ENCODE results near the gene DNPEP. TPM values are rescaled to one million over a fixed set of nuclear protein-coding genes. Genes with fewer than 3 reads are reported as not detected.

Gene DNPEP
- 10 to 100 TPM; 53.6 to 64.0 TPM for total RNA-seq

DNA sequence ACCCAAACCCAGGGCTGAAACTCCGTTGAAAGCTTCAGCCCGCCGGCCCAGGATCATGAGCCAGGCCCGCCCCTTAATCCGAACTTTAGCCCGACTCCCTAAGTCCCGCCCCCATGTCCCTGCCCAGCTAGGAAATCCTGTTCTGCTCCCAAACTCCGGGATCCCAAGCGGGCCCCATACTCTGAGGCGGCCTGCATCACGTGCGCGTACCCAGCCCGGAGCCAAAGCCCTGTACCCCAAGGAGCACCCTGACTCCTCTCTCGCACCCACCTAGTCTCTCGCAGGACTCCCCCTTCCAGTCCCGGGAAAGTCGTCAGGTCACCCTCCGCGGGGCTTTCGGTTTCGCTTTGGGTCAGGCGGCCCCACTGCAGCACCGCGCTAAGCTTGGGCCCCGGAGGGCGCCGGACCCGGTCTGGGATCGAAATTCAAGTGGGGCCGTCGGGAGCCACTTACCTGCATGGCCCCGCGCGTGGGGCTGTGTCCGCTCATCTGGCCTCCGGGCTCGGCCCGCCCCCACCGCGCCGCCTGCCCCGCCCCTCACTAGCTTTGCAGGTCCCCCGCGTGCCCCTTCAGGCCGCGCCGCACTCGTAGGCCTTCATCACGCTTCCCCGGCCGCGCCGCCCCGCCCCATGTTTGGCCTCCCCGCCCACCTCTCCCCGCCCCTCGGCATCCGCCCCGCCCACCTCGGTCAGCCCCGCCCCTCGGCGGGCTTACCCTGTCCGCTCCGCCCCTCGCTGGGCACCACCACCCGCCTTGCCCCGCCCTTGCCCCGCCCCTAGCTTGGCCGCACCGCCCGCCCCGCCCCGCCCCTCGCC, at the start of gene DNPEP:
TSS of gene DNPEP (minus strand) at position 607 of the 815 bp plus-strand sequence. CDS start at position 489, 118 bp downstream.

DNA sequence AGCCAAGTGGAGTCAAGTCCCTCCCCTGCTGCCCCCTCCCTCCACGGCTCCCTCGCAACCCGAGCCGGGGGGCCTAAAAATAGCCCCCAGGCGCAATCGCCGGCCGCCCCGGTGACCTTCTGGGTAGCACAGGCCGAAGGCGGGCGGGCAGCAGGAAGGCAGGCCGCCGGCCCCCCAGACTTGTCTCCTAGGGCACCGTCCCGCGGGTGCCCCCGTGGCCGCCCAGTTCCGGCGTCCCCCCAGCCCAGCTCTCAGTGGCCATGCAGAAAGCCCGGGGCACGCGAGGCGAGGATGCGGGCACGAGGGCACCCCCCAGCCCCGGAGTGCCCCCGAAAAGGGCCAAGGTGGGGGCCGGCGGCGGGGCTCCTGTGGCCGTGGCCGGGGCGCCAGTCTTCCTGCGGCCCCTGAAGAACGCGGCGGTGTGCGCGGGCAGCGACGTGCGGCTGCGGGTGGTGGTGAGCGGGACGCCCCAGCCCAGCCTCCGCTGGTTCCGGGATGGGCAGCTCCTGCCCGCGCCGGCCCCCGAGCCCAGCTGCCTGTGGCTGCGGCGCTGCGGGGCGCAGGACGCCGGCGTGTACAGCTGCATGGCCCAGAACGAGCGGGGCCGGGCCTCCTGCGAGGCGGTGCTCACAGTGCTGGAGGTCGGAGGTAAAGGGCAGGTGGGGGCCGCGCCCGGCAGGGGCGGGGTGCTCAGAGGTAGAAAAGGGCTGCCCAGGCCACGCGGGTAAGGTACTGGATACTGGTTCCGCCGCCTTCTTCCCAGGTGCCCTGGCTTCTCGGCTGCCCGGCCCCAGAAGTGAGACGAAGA, 47.2 kb upstream of the DNPEP start, which contains the start of gene SPEG:
TSS of gene SPEG (plus strand) at position 126 of the 808 bp plus-strand sequence. CDS start at position 261, 135 bp downstream.

DNA sequence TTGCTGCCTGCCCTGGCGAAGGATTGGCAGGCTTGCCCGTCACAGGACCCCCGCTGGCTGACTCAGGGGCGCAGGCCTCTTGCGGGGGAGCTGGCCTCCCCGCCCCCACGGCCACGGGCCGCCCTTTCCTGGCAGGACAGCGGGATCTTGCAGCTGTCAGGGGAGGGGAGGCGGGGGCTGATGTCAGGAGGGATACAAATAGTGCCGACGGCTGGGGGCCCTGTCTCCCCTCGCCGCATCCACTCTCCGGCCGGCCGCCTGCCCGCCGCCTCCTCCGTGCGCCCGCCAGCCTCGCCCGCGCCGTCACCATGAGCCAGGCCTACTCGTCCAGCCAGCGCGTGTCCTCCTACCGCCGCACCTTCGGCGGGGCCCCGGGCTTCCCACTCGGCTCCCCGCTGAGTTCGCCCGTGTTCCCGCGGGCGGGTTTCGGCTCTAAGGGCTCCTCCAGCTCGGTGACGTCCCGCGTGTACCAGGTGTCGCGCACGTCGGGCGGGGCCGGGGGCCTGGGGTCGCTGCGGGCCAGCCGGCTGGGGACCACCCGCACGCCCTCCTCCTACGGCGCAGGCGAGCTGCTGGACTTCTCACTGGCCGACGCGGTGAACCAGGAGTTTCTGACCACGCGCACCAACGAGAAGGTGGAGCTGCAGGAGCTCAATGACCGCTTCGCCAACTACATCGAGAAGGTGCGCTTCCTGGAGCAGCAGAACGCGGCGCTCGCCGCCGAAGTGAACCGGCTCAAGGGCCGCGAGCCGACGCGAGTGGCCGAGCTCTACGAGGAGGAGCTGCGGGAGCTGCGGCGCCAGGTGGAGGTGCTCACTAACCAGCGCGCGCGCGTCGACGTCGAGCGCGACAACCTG, 30.7 kb upstream of the DNPEP start, which contains the start of gene DES:
TSS of gene DES (plus strand) at position 223 of the 857 bp plus-strand sequence. CDS start at position 309, 86 bp downstream.

DNA sequence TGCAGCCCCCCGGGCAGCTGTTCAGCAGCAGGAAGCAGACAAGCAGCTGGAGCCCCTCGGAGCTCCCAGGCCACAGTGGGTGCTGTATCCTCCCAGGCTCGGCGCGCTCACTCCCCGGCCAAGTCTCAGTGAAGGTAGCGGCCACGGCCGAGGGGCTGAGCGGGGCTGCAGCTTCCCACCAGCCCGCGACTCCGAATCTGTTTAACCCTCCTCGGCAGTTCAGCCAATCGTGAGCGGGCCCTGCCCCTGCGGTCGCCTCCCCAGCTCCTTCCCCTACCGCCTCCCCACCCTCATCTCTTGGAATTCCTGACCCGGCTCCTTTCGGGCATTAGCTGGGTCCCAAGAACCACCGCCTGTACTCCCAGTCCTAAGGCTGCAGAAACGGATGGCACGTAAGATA, 55.2 kb downstream of the DNPEP start, which contains the start of gene RESP18:
TSS of gene RESP18 (minus strand) at position 203 of the 400 bp plus-strand sequence.

Other genes with a start within 250 kb of the DNPEP start
- 10 to 100 TPM; 16.7 to 22.8 TPM for gene NHEJ1, start 227.1 kb downstream of the DNPEP start, total RNA-seq
- 1 to 10 TPM; 1.6 to 2.5 TPM for gene SLC23A3, start 217.9 kb downstream of the DNPEP start, total RNA-seq
- gene CNPPD1, start 211.0 kb downstream of the DNPEP start, total RNA-seq, result 10 to 100 TPM; 65.5 to 67.9 TPM
- gene RETREG2, start 209.6 kb downstream of the DNPEP start, total RNA-seq, result 100 to 1,000 TPM in 1 of 2 experiments, 10 to 100 TPM in 1; 99.6 to 106 TPM
- 10 to 100 TPM; 52.4 to 54.4 TPM for gene ZFAND2B, start 181.1 kb downstream of the DNPEP start, total RNA-seq
- 10 to 100 TPM; 11.0 to 11.8 TPM for gene ABCB6, start 169.0 kb downstream of the DNPEP start, total RNA-seq
- 10 to 100 TPM; 50.3 to 54.3 TPM for gene ATG9A, start 158.3 kb downstream of the DNPEP start, total RNA-seq
- 100 to 1,000 TPM; 149 to 167 TPM for gene ANKZF1, start 158.1 kb downstream of the DNPEP start, total RNA-seq
- 1 to 10 TPM; 2.9 to 4.9 TPM for gene GLB1L, start 142.5 kb downstream of the DNPEP start, total RNA-seq
- gene STK16, start 142.4 kb downstream of the DNPEP start, total RNA-seq, result 10 to 100 TPM; 35.1 to 36.1 TPM
- gene TUBA4B, start 134.7 kb downstream of the DNPEP start, total RNA-seq, result not detected
- 100 to 1,000 TPM; 217 to 228 TPM for gene TUBA4A, start 134.0 kb downstream of the DNPEP start, total RNA-seq
- 10 to 100 TPM; 40.7 to 42.6 TPM for gene DNAJB2, start 108.5 kb downstream of the DNPEP start, total RNA-seq
- not detected for gene PTPRN, start 78.5 kb downstream of the DNPEP start, total RNA-seq
- gene RESP18, start 55.2 kb downstream of the DNPEP start, total RNA-seq, result not detected
- gene DES, start 30.5 kb upstream of the DNPEP start, total RNA-seq, result not detected
- gene SPEG, start 46.9 kb upstream of the DNPEP start, total RNA-seq, result 1 to 10 TPM; 1.5 to 1.7 TPM
- gene GMPPA, start 111.0 kb upstream of the DNPEP start, total RNA-seq, result 10 to 100 TPM; 30.4 to 33.7 TPM
- under 1 TPM in 1 of 2 experiments, not detected in 1; 0.07 TPM for gene ASIC4, start 126.6 kb upstream of the DNPEP start, total RNA-seq
- 10 to 100 TPM; 11.8 to 12.1 TPM for gene CHPF, start 155.9 kb upstream of the DNPEP start, total RNA-seq
- gene TMEM198, start 156.1 kb upstream of the DNPEP start, total RNA-seq, result 1 to 10 TPM in 1 of 2 experiments, under 1 TPM in 1; 0.46 to 1.1 TPM
- not detected for gene OBSL1, start 183.6 kb upstream of the DNPEP start, total RNA-seq
- gene INHA, start 184.4 kb upstream of the DNPEP start, total RNA-seq, result not detected
- 10 to 100 TPM; 32.5 to 37.8 TPM for gene STK11IP, start 209.9 kb upstream of the DNPEP start, total RNA-seq
- gene SLC4A3, start 239.7 kb upstream of the DNPEP start, total RNA-seq, result not detected